GM21737 (cell line): ENCODE measurements around the gene EIF4A3.
"Not testable (repeated sequence)": the region's sequence is repeated elsewhere in the genome, so short reads cannot be mapped to it uniquely, and the experiment has no call there.

Experiments
- ATAC-seq: cut with Tn5 transposase; IDR thresholded peaks from one replicate; pipeline ENCODE4 v1.9.1; 2021; ENCODE audit warnings: mild to moderate bottlenecking, moderate library complexity; ENCODE audit not compliant: unreplicated experiment

EIF4A3 gene

GRCh38 chr17:80101011-80101945 lies 45.6 kb downstream of the EIF4A3 start, which contains the start of gene GAA:
GAA (plus strand) TSS chr17:80101581; CDS start chr17:80104587, 3,006 bp downstream.
- peak; percentile 53 for ATAC-seq

GRCh38 chr17:80100035-80100323 lies 46.9 kb downstream of the EIF4A3 start:
- no peak for ATAC-seq

- no peak for ATAC-seq
Observed at GRCh38 chr17:80099291-80100034, 47.5 kb downstream of the EIF4A3 start.

DNA sequence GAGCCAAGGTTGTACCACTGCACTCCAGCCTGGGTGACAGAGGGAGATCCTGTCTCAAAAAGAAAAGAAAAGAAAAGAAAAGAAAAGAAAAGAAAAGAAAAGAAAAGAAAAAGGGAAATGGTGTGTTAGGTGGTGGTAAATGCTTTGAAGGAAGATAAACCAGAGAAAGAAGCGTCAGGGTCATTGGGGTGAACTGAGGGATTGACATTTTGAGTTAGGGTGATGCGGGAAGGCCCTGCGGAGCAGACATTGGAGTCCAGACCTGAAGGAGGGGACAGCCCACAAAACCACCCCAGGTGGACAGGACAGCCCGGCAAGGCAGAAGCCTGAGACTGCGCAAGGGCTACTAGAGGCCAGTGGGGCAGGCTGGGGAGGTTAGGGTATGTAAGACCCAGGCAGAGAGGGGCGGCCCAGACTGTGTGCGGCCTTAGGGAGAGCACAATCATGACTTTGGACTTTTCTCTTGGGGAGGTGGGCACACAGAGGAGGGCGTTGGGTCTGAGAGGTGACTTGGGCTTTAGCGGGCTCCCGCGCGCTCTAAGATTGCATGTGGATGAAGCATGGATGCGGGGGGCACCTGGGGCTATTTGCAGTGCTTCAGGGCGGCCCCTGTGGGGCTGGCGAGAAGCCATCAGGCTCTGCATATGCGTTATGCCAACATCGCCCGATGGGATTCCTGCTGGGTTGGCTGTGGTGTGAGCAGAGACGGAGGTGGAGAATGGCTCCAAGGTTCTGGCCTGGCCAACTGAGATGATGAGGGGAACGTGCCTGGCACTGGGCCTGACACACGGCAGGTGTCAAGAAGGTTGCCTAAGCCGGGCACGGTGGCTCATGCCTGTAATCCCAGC lies 48.9 kb downstream of the EIF4A3 start:
- ATAC-seq = no peak

DNA sequence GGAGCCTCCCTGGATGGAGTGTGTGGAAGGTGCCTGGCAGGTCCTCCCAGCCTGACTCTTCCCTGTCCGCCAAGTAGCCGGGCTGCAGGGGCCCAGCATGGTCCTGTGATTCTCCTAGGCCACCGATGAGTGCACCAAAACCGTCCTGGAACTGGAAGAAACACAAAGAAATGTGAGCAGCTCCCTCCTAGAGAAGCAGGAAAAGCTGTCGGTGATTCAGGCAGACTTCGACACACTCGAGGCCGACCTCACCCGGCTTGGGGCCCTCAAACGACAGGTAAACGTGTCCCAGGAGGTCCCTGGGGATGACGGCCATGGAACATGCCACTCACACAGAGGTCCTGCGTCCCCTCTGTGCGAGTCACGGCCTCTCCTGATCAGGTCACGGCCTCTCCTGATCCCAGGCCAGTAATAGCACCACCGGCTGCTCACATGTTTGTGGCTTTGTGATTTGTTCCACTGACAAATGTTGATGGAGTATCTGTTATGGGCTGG lies 49.8 kb downstream of the EIF4A3 start:
- no peak for ATAC-seq

- no peak for ATAC-seq
Observed at GRCh38 chr17:80096561-80097021, 50.3 kb downstream of the EIF4A3 start.

- ATAC-seq = no peak
Observed at GRCh38 chr17:80095844-80096475, 51.0 kb downstream of the EIF4A3 start.

DNA sequence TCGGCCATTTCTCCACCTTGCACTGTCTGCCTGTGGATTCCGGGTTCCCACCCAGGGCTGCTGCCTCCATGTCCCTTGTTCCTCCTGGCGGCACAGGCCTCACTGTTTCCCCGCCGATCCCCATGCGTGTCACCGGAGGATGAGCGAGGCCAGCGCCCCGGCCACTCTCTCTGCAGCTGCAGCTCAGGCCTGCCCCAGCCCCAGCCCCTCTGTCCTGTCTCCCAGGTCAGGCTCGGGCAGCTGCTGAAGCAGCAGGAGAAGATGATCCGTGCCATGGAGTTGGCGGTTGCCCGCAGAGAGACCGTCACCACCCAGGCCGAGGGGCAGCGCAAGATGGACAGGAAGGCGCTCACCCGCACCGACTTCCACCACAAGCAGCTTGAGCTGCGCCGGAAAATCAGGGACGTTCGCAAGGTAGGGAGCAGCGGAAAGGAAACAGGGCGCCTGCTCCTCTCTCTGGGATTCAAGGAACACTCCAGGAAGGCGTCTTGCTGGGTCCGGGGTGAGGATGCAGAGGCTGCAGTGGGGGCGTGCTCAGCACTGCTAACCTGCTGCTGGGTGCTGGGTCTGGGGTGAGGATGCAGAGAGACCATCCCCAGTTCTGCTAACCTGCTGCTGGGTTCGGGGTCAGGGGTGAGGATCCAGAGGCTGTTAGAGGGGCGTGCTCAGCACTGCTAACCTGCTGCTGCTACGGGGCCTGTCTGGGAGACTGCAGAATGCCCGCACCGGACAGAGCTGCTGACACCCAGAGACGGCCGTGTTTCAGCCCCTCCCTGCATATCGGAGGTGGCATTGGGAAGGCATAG lies 51.7 kb downstream of the EIF4A3 start:
- ATAC-seq = no peak

DNA sequence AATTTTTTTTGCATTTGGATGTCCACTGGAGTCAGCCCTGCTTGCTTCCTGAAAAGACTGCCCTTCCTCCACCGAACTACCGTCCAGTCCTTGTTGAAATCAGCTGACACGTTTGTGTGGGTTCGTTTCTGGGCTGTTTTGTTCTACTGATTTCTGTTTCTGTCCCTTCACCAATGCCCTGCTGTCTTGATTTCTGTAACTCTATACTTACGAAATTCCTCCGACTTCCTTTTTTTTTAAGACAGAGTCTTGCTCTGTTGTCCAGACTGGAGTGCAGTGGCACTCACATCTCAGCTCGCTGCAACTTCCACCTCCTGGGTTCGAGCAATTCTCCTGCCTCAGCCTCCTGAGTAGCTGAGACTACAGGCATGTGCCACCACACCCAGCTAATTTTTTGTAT lies 54.0 kb downstream of the EIF4A3 start:
- no peak for ATAC-seq

- ATAC-seq = no peak
Observed at GRCh38 chr17:80091376-80091775, 55.6 kb downstream of the EIF4A3 start.

DNA sequence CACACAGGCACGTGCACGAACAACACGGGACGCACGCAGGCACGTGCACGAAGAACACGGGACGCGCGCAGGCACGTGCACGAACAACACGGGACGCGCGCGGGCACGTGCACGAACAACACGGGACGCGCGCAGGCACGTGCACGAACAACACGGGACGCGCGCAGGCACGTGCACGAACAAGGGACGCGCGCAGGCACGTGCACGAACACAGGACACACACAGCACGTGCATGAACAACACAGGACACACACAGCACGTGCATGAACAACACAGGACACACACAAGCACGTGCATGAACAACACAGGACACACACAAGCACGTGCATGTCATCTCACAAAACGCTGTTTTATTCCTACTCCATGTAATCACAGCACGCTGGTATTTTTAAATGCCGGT lies 56.8 kb downstream of the EIF4A3 start:
- not testable (repeated sequence) for ATAC-seq

DNA sequence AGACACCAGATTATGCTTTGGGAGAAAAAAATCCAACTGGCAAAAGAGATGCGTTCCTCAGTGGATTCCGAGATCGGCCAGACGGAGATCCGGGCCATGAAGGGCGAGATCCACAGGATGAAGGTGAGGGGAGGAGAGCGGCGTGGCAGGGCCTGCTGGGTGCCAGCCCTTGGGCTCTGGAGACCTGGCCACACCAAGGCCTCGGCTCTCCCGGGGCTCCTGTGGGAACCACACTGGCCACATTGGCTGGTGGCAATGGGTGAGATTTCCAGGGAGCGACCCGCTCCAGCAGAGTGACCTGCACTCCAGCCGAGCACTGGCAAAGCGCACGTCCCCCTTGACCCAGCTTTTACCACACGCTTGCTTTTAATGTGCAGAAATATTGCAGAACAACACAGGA lies 57.2 kb downstream of the EIF4A3 start:
- no peak for ATAC-seq

GRCh38 chr17:80087346-80088265 lies 59.3 kb downstream of the EIF4A3 start:
- no peak for ATAC-seq

DNA sequence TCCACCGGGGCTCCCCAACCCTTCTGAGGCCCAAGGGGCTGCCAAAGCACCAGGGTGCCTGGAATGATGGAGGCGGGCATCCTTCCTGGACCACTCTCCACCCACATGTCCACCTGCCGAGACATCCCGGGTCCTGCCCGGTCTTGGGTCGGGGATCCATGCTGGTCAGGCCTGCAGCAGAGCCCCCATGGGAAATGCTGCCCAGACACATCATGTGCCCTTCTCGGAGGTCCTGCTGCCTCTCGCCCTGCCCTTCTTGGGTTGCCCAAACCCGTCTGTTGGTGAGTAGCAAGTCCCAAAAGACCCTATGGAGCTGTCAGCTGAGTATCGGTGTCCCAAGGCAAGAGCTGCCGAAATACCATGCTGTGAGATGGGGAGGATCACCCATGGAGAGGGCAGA lies 60.3 kb downstream of the EIF4A3 start:
- no peak for ATAC-seq

GRCh38 chr17:80086081-80086480 lies 60.8 kb downstream of the EIF4A3 start:
- no peak for ATAC-seq

- ATAC-seq = no peak
Observed at GRCh38 chr17:80084773-80085172, 62.2 kb downstream of the EIF4A3 start.
